Heart right ventricle (tissue), 16 donors: ENCODE measurements around the gene WFDC1. TPM values are rescaled to one million over a fixed set of nuclear protein-coding genes. Genes with fewer than 3 reads are reported as not detected.

Experiments
- ATAC-seq, 8 donors: fragments of 200-7000 bp; cut with Tn5 transposase; one replicate each; pipeline ENCODE4 v1.9.1; 2020; ENCODE audit warnings: mild to moderate bottlenecking in 8 of 8, moderate library complexity in 8 of 8, moderate number of reproducible peaks in 1 of 8
- DNase-seq, 2 donors: peaks; one replicate each; pipeline ENCODE4 v3.0.0-alpha.2; 2020
- H3K27ac ChIP-seq, 10 donors: fragments of 200-600 bp; sonication (generic) in 2 of 10; one replicate each; pipeline versions ENCODE4 v1.5.0 to v1.8.0; 2020 to 2022; ENCODE audit warnings: mild to moderate bottlenecking in 3 of 10
- H3K27me3 ChIP-seq, 7 donors: fragments of 200-600 bp; one replicate each; pipeline ENCODE4 v1.8.0; 2021 to 2022; ENCODE audit warnings: mild to moderate bottlenecking in 2 of 7
- H3K36me3 ChIP-seq, 9 donors: fragments of 200-600 bp; sonication (generic) in 1 of 9; one replicate each; pipeline versions ENCODE4 v1.5.0 to v1.8.0; 2020 to 2022; ENCODE audit warnings: mild to moderate bottlenecking in 2 of 9
- H3K4me1 ChIP-seq, 9 donors: fragments of 200-600 bp; sonication (generic) in 1 of 9; one replicate each; pipeline versions ENCODE4 v1.5.0 to v1.8.0; 2020 to 2022; ENCODE audit warnings: mild to moderate bottlenecking in 4 of 9
- H3K4me3 ChIP-seq, 10 donors: fragments of 200-600 bp; sonication (generic) in 2 of 10; one replicate each; pipeline versions ENCODE4 v1.5.0 to v1.8.0; 2020 to 2022; ENCODE audit warnings: mild to moderate bottlenecking in 7 of 10, moderate library complexity in 2 of 10
- H3K9me3 ChIP-seq, 11 donors: fragments of 200-600 bp in 10 of 11; sonication (generic) in 2 of 11; one replicate each; pipeline versions ENCODE4 v1.5.0 to v1.8.0; 2013 to 2022; ENCODE audit warnings: mild to moderate bottlenecking in 2 of 11, control low read depth in 1 of 11, moderate library complexity in 1 of 11
- CTCF ChIP-seq, 9 donors: fragments of 200-600 bp; sonication (generic) in 2 of 9; IDR thresholded peaks; one replicate each; pipeline versions ENCODE4 v1.5.0 to v1.8.0; 2021 to 2022; ENCODE audit warnings: antibody characterized with exemption in 9 of 9, mild to moderate bottlenecking in 5 of 9, moderate library complexity in 1 of 9
- WGBS, 2 donors: extraction: QIAGEN DNeasy Blood & Tissue Kit; methylation state at CpG; one replicate each; pipeline ENCODE4 v1.1.7; 2013; ENCODE audit warnings: inconsistent platforms in 1 of 2; 5-methylcytosine and 5-hydroxymethylcytosine counted together
- intact Hi-C, 10 donors: fragments of 100-400 bp; cut with DNase I; formaldehyde crosslinking; loops; one replicate each; pipeline versions ENCODE4 v1.11.1 to v1.14.2; 2022
- polyA plus RNA-seq, 2 donors: library from polyadenylated mRNA; stranded (reverse); fragments of 200-250 nt; gene quantifications; one replicate each; pipeline ENCODE4 v1.2.3, GENCODE V29; 2013
- total RNA-seq, 10 donors: library from RNA; stranded (reverse); fragmentation: NEBNext Ultra II Directional in 3 of 10; extraction: Animal tissue kit (Norgen Biotek cat#: 25700) in 3 of 10; gene quantifications; one replicate each; pipeline versions ENCODE4 v1.2.1 to v1.2.4, GENCODE V29; 2021 to 2023
- donor health status: Arrhythmogenic right ventricular cardiomyopathy.
- donor health status: ischemic (EF 13 %, LVEDD 7.1; RV severe dilation, severe dysfunction).
- donor health status: healthy with polysubstance abuse.
- donor health status: DM: no; HTN: yes; CAD: no.
- donor health status: DM: no; HTN: no; CAD: no.
- donor health status: ischemic (EF 25% LVEDD 6.9; RV normal size, moderate dysfunction).
- donor health status: ischemic (EF 25% LVEDD 5.7; RV mildly dilated, moderate dysfunction).
- donor health status: healthy.
- donor health status: DM: yes; HTN: yes; CAD: no.
- donor health status: Ischemic cardiomyopathy.
- donor health status: ischemic (EF 35%, LVEDD 5.7; RV mildly dilated, moderate dysfunction).
- donor health status: nonischemic (EF 11% LVEDD 7.7; RV severe dilation, severe dysfunction).
- donor health status: DM: yes; HTN: yes; CAD: no.
- donor health status: PGD.
- donor health status: ischemic (EF 29% LVEDD 5.4; RV normal size, mild dysfunction).
- donor health status: nonischemic (EF 23%, LVEDD 6.1; RV moderate dilation, normal function).

The WFDC1 gene
- total and polyA plus RNA-seq, 12 donors, result 0.55 to 5.7 (median 1.1) TPM

- intact Hi-C loops, result loop anchor here in 3 of 10 donors (2.0 to 10.0 kb wide), 3 partner anchors 16 to 328 kb away; partner anchors contain the start of gene COTL1 (in 1 of the 3)
- Histone ChIP-seq H3K9me3 (peaks cover 0 to 3% (median 0%) of the 10 kb centered on the region in 11 donors), H3K4me1 (peaks cover 3 to 36% (median 26%) of the 10 kb centered on the region in 9 donors), H3K27me3 (peaks cover 0 to under 1% (median 0%) of the 10 kb centered on the region in 7 donors), H3K36me3 (no peaks in the 10 kb centered on the region), H3K4me3 (no peak overlapping the region), H3K27ac (peak overlapping the region in 9 of 10 donors; percentile 10 to 75 (median 41))
- no peak for TF ChIP-seq CTCF (IDR thresholded peaks at IDR 0.05)
- DNase-seq (peak; percentile 59 to 74), ATAC-seq (peak; percentile 47 to 80 (median 74))
- WGBS, 2 donors, result 45 to 54% methylated on average over 16 of the region's 16 CpGs
These were observed 8.0 kb upstream of the WFDC1 start for GRCh38 chr16:84286578-84287240.

DNA sequence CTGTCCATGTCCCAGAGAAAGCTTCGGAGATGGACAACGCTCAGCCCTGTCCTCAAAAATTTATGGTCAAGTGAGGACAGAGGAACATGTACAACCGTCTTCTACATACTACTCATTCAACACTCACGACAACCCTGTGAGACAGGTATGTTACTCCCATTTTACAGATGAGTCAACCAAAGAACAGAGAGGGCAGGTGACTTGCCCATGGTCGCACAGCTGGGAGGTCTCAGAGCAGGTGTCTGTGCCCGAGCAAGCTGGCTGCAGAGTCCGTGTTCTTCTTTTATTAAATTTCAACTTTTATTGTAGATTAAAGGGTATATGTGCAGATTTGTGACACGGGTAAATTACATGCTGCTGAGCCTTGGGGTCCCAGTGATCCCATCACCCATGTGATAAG lies 5.8 kb upstream of the WFDC1 start:
- WGBS, 2 donors, result 83 to 84% methylated on average over 8 of the region's 8 CpGs
- DNase-seq (no peak), ATAC-seq (no peak)
- intact Hi-C loops, result loop anchor here in 2 of 10 donors (10.0 kb wide), 2 partner anchors 64 to 326 kb away; partner anchors contain the start of gene COTL1 (in 1 of the 2)
- no peak for TF ChIP-seq CTCF (IDR thresholded peaks at IDR 0.05)
- peaks cover 0 to 32% (median 24%) of the 10 kb centered on the region in 9 donors for H3K4me1 ChIP-seq
- peaks cover 0 to 12% (median 0%) of the 10 kb centered on the region in 7 donors for H3K27me3 ChIP-seq
- H3K9me3 ChIP-seq, result peaks cover 0 to 3% (median 0%) of the 10 kb centered on the region in 11 donors
- H3K27ac ChIP-seq, result no peak overlapping the region
- no peaks in the 10 kb centered on the region for H3K36me3 ChIP-seq
- H3K4me3 ChIP-seq, result no peak overlapping the region

DNA sequence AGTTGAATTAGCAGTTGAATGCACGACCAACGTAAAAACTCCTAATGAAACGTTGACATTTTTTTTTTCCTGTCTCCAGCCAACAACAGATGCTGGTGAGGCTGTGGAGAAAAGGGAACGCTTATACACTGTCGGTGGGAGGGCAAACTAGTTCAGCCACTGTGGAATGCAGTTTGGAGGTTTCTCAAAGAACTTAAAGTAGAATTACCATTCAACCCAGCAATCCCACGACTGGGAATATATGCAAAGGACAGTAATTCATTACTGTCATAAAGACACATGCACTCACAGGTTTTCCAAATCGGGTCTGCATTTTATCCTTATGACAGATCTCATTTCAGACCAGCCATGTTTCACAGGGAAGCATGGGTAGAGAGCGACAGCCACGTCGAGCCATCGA lies 3.5 kb upstream of the WFDC1 start:
- peaks cover 0 to 35% (median 1%) of the 10 kb centered on the region in 7 donors for H3K27me3 ChIP-seq
- H3K36me3 ChIP-seq, result no peaks in the 10 kb centered on the region
- TF ChIP-seq CTCF (IDR thresholded peaks at IDR 0.05), result no peak
- DNase-seq, result no peak
- ATAC-seq, result no peak
- H3K4me3 ChIP-seq, result no peak overlapping the region
- intact Hi-C loops, result no loop called here
- no peak overlapping the region for H3K27ac ChIP-seq
- H3K9me3 ChIP-seq, result peaks cover 0 to 3% (median 0%) of the 10 kb centered on the region in 11 donors
- peaks cover 5 to 31% (median 25%) of the 10 kb centered on the region in 9 donors for H3K4me1 ChIP-seq
- 70 to 71% methylated on average over 11 of the region's 11 CpGs for WGBS, 2 donors

DNA sequence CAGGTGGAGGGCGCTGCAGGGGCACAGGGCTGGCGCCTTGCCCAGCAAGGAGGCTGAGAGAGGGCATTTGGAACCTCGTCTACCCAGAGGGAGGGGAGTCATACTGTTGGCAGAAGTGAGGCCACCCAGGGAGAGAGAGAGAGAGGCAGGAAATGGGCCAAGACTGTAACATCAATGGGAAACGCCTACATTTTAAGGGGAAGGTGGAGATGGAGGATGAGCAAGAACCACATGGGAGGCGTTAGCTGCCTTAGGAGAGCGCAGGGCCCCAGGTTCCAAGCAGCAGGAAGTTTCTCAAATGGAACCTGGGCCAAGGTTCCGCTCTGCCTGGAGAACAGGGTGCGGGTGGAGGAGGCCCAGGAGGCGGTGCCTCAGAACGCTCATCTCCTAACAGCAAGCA lies 2.7 kb upstream of the WFDC1 start:
- Histone ChIP-seq H3K9me3 (peaks cover 0 to 3% (median 0%) of the 10 kb centered on the region in 11 donors), H3K4me3 (no peak overlapping the region), H3K4me1 (peaks cover 5 to 23% (median 17%) of the 10 kb centered on the region in 9 donors), H3K27me3 (peaks cover 0 to 37% (median 4%) of the 10 kb centered on the region in 7 donors), H3K36me3 (no peaks in the 10 kb centered on the region), H3K27ac (no peak overlapping the region)
- intact Hi-C loops, result no loop called here
- DNase-seq (no peak), ATAC-seq (no peak)
- no peak for TF ChIP-seq CTCF (IDR thresholded peaks at IDR 0.05)
- WGBS, 2 donors, result 77 to 79% methylated on average over 10 of the region's 10 CpGs
